Loucy (cell line): ENCODE measurements around the gene DAW1.

Source experiments
- CTCF ChIP-seq: fragments of 200-600 bp; sonication (generic); conservative IDR thresholded peaks from 2 replicates; pipeline ENCODE4 v1.5.1; 2014; ENCODE audit warnings: mild to moderate bottlenecking, antibody characterized with exemption, low read length
- EZH2phosphoT487 ChIP-seq: fragments of 200-600 bp; IDR thresholded peaks from 2 replicates; pipeline ENCODE4 v1.6.1; 2018; ENCODE audit warnings: antibody characterized with exemption, mild to moderate bottlenecking, moderate library complexity, borderline replicate concordance

DNA sequence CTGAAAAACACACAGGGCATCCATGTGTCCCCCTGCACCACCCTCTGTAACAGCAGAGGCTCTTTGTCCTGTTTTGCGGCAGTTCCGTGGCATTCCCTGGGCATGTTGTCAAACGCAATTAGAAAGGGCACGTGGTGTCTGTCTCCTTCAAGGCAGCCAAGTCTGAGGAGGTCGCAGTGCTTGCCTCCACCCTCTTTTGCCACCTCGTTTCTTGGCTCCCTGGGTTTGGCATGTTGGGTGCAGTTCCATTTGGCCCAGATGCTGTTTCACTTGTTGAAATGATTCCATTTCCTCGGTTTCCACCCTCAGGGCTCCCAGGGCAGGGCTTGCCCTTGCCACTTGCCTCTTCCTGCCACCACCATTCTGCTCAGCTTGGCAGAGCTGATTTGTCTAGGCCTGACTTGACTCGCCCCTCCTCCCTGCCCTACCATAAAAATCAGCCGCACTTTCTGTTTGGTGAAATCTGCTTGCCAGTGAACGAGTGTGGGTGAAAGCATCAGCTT, 45.4 kb upstream of the DAW1 start:
- TF ChIP-seq CTCF (no peak), EZH2phosphoT487 (no peak)
